Measurements from ENCODE around the gene CNKSR3. TPM values are rescaled to one million over a fixed set of nuclear protein-coding genes. Genes with fewer than 3 reads are reported as not detected.

Gene CNKSR3
- total RNA-seq, 1 donor from 2014 or later: 8.8 TPM

DNA sequence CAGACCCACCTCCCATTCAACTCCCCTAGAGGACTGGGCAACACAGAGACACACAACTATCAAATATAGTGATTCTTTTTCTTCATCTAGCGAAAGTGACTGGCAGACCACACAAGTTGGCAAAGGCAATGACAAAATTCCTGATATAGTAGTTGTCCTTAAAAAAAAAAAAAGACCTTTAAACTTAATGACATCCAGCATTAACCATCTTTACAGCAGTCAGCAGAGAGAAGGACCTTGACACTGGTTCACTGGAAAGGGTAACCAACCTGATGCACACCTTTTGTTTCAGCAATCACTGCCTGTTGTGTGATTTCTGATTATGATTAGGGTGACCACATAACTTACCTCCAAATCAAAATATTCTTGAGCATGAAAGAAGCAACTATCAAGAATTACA lies 1.7 kb upstream of the CNKSR3 start:
- peaks cover 30% of the 10 kb centered on the region for H3K4me1 ChIP-seq
- no peaks in the 10 kb centered on the region for H3K9me3 ChIP-seq (ENCODE audit: low read depth)
- H3K9ac ChIP-seq: no peak overlapping the region
- peaks cover 20% of the 10 kb centered on the region for H3F3A ChIP-seq (ENCODE audit: low read depth)
- no peak overlapping the region for H3K4me2 ChIP-seq
- Mint-ChIP-seq H3K27me3 (ENCODE audit: insufficient read depth, low read depth) (peaks cover 7% of the 10 kb centered on the region), H3K4me3 (no peak overlapping the region), H3K4me1 (peaks cover 19% of the 10 kb centered on the region), H3K9me3 (no peaks in the 10 kb centered on the region), H3K36me3 (peaks cover 1% of the 10 kb centered on the region), H3K27ac (no peak overlapping the region)
- no peak for TF ChIP-seq EZH2phosphoT487 (IDR thresholded peaks at IDR 0.05)
- TF ChIP-seq, protein P1, sequence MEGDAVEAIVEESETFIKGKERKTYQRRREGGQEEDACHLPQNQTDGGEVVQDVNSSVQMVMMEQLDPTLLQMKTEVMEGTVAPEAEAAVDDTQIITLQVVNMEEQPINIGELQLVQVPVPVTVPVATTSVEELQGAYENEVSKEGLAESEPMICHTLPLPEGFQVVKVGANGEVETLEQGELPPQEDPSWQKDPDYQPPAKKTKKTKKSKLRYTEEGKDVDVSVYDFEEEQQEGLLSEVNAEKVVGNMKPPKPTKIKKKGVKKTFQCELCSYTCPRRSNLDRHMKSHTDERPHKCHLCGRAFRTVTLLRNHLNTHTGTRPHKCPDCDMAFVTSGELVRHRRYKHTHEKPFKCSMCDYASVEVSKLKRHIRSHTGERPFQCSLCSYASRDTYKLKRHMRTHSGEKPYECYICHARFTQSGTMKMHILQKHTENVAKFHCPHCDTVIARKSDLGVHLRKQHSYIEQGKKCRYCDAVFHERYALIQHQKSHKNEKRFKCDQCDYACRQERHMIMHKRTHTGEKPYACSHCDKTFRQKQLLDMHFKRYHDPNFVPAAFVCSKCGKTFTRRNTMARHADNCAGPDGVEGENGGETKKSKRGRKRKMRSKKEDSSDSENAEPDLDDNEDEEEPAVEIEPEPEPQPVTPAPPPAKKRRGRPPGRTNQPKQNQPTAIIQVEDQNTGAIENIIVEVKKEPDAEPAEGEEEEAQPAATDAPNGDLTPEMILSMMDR (IDR thresholded peaks at IDR 0.05): no peak
- no peak for TF ChIP-seq EZH2 (IDR thresholded peaks at IDR 0.05)
- no peak overlapping the region for H3K27ac ChIP-seq
- DNase-seq (ENCODE audit: low spot score): no peak
- no peaks in the 10 kb centered on the region for H3K36me3 ChIP-seq
- no peak overlapping the region for H2AFZ ChIP-seq (replicated peaks)
- H3K79me2 ChIP-seq (ENCODE audit: low read depth): peaks cover 26% of the 10 kb centered on the region
- H4K20me1 ChIP-seq (ENCODE audit: low read depth): peaks cover 19% of the 10 kb centered on the region
- no peak overlapping the region for H3K4me3 ChIP-seq
- H3K27me3 ChIP-seq: peaks cover 8% of the 10 kb centered on the region

DNA sequence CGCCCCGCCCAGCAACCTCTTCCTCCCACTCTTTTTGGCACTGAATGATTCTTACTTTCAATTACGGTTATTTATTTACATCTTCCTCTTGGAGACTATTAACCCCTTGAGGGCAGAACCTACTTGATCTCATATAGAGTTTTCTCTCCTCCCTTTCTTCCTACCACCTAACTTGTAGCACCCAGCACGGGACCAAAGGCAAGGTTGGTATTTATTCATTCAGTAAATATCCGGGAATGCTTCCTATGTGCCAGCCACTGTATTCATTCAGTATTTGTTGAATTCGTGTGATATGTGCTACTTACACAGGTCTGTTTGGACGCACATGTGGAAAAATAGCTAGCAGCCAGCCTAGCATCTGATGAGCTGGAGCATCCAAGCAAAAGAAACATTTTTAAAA lies 1.3 kb upstream of the CNKSR3 start:
- Histone ChIP-seq H3K79me2 (ENCODE audit: low read depth) (peaks cover 30% of the 10 kb centered on the region), H3K27ac (no peak overlapping the region), H3K9me3 (ENCODE audit: low read depth) (no peaks in the 10 kb centered on the region), H3K4me3 (no peak overlapping the region), H2AFZ (replicated peaks) (no peak overlapping the region), H3F3A (ENCODE audit: low read depth) (peaks cover 20% of the 10 kb centered on the region), H3K36me3 (no peaks in the 10 kb centered on the region), H3K4me2 (no peak overlapping the region), H4K20me1 (ENCODE audit: low read depth) (peaks cover 19% of the 10 kb centered on the region), H3K9ac (no peak overlapping the region), H3K4me1 (peaks cover 30% of the 10 kb centered on the region), H3K27me3 (peaks cover 8% of the 10 kb centered on the region)
- H3K27ac Mint-ChIP-seq: no peak overlapping the region
- TF ChIP-seq EZH2 (IDR thresholded peaks at IDR 0.05) (no peak), EZH2phosphoT487 (IDR thresholded peaks at IDR 0.05) (no peak)
- TF ChIP-seq, protein P1 (IDR thresholded peaks at IDR 0.05): no peak
- peaks cover 19% of the 10 kb centered on the region for H3K4me1 Mint-ChIP-seq
- peak overlapping the region; percentile 64 for H3K4me3 Mint-ChIP-seq
- DNase-seq (ENCODE audit: low spot score): no peak
- peaks cover 4% of the 10 kb centered on the region for H3K36me3 Mint-ChIP-seq
- H3K27me3 Mint-ChIP-seq (ENCODE audit: insufficient read depth, low read depth): peaks cover 7% of the 10 kb centered on the region
- H3K9me3 Mint-ChIP-seq: no peaks in the 10 kb centered on the region

DNA sequence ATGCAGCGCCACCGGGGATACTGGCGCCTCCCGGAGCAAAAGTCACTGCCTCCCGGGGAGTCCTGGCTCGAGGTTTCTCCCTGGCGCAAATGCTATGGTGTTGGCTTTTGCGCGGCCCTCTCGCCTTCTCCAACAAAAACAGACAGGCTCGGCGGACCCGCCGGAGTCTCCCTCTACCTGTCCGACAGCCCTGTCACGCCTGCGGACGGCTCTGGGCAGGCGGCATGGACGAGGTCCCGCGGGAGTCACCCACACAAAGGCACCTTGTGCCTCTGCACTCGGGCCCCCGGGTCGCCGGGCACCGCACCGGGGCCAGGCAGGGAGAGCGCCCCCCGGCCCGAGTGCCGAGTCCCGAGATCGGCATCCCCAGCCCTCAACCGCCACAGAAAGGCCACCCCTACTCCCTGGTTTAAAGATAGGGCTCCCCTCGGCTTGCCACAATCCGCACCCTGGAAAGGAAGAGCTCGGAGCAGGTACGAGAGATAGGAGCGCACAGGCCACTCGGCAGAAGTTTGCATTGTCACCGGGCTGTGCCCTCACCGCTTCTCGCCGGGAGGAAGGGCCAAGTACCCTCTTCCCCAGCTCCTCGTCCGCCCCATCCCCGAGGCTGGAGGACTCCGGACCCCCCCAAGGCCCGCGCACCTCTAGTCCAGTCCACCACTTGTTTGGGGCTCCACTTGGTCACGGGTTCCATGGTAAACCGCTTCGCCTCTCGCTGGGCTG lies 903 bp downstream of the CNKSR3 start:
- H3K4me1 Mint-ChIP-seq: peaks cover 19% of the 10 kb centered on the region
- Histone ChIP-seq H3K4me1 (peaks cover 24% of the 10 kb centered on the region), H3K27ac (peak overlapping the region; percentile 92), H3K4me2 (peak overlapping the region; percentile 81), H3K36me3 (no peaks in the 10 kb centered on the region), H3K9ac (peak overlapping the region; percentile 53), H3K9me3 (ENCODE audit: low read depth) (no peaks in the 10 kb centered on the region), H3K27me3 (peaks cover 8% of the 10 kb centered on the region), H3K4me3 (peak overlapping the region; percentile 74), H2AFZ (replicated peaks) (peak overlapping the region; percentile 81), H4K20me1 (ENCODE audit: low read depth) (peaks cover 19% of the 10 kb centered on the region), H3K79me2 (ENCODE audit: low read depth) (peaks cover 46% of the 10 kb centered on the region), H3F3A (ENCODE audit: low read depth) (peaks cover 20% of the 10 kb centered on the region)
- H3K27me3 Mint-ChIP-seq (ENCODE audit: insufficient read depth, low read depth): peaks cover 7% of the 10 kb centered on the region
- DNase-seq (ENCODE audit: low spot score): peak; percentile 52
- TF ChIP-seq, protein P1 (IDR thresholded peaks at IDR 0.05): no peak
- TF ChIP-seq EZH2 (IDR thresholded peaks at IDR 0.05): no peak
- TF ChIP-seq EZH2phosphoT487 (IDR thresholded peaks at IDR 0.05): no peak
- H3K4me3 Mint-ChIP-seq: peak overlapping the region; percentile 89
- no peaks in the 10 kb centered on the region for H3K9me3 Mint-ChIP-seq
- H3K27ac Mint-ChIP-seq: no peak overlapping the region
- H3K36me3 Mint-ChIP-seq: peaks cover 16% of the 10 kb centered on the region
